B cell (primary cell): Measurements from ENCODE around the gene TRANK1. TPM values are rescaled to one million over a fixed set of nuclear protein-coding genes. Genes with fewer than 3 reads are reported as not detected.
"Not testable (repeated sequence)": the region's sequence is repeated elsewhere in the genome, so short reads cannot be mapped to it uniquely, and the experiment has no call there.

ENCODE experiments used
- ATAC-seq: fragments of 200-7000 bp; cut with Tn5 transposase; one replicate; pipeline ENCODE4 v1.10.0; 2021; ENCODE audit warnings: low read depth, mild to moderate bottlenecking, moderate number of reproducible peaks, moderate library complexity
- CTCF ChIA-PET: fragments of 350-600 bp; sonication (Branson Sonifier 250); formaldehyde crosslinking; loops from one replicate; lab custom pipeline; 2021; ENCODE audit warnings: antibody characterized with exemption, inconsistent platforms; lab: Charles Lee
- POLR2A ChIA-PET: fragments of 350-600 bp; sonication (Branson Sonifier 250); formaldehyde crosslinking; loops from one replicate; lab custom pipeline; 2021; ENCODE audit warnings: antibody characterized with exemption; lab: Charles Lee
- DNase-seq: peaks from one replicate; pipeline ENCODE4 v3.0.0; 2013
- H2AFZ ChIP-seq: 2 replicates; pipeline ENCODE4 v1.6.1; 2012; ENCODE audit warnings: mild to moderate bottlenecking, low read depth, low read length; ENCODE audit not compliant: insufficient read depth, poor library complexity, severe bottlenecking
- H3K27ac ChIP-seq, 2 donors: 1 replicate in 1 of 2; 2 replicates in 1 of 2; pipeline ENCODE4 v1.5.1; 2012 to 2013; ENCODE audit warnings: low read length in 2 of 2, mild to moderate bottlenecking in 2 of 2, moderate library complexity in 1 of 2
- H3K27me3 ChIP-seq, 4 experiments: fragments of 200-600 bp in 1 of 4; sonication (generic) in 1 of 4; replicated peaks in 1 of 4; 1 replicate in 2 of 4; 2 replicates in 2 of 4; pipeline versions ENCODE4 v1.6.1 to v1.7.0; 2013 to 2016; ENCODE audit warnings: low read length in 3 of 4, mild to moderate bottlenecking in 2 of 4, mixed read lengths in 1 of 4, moderate library complexity in 1 of 4; ENCODE audit not compliant: insufficient read depth in 4 of 4, control insufficient read depth in 3 of 4; ENCODE audit errors: control extremely low read depth in 1 of 4
- H3K36me3 ChIP-seq, 2 experiments: replicated peaks in 1 of 2; 1 replicate in 1 of 2; 2 replicates in 1 of 2; pipeline versions ENCODE4 v1.6.1 to v1.7.1; 2013; ENCODE audit warnings: low read length in 1 of 2; ENCODE audit not compliant: insufficient read depth in 2 of 2, control insufficient read depth in 1 of 2; ENCODE audit errors: control extremely low read depth in 1 of 2, extremely low read depth in 1 of 2
- H3K4me1 ChIP-seq, 2 donors: fragments of 200-600 bp in 1 of 2; sonication (generic) in 1 of 2; 1 replicate in 1 of 2; 2 replicates in 1 of 2; pipeline versions ENCODE4 v1.5.1 to v1.6.1; 2013 to 2017; ENCODE audit warnings: low read length in 2 of 2; ENCODE audit not compliant: control insufficient read depth in 2 of 2, insufficient read depth in 2 of 2
- H3K4me2 ChIP-seq: replicated peaks from 2 replicates; pipeline ENCODE3; 2012; ENCODE audit warnings: mild to moderate bottlenecking, low read depth, low read length; ENCODE audit not compliant: poor library complexity, severe bottlenecking
- H3K4me3 ChIP-seq, 5 experiments: fragments of 200-600 bp in 1 of 5; sonication (generic) in 1 of 5; 1 replicate in 3 of 5; 2 replicates in 2 of 5; pipeline versions ENCODE4 v1.5.1 to v1.7.0; 2011 to 2016; ENCODE audit warnings: low read length in 4 of 5, mild to moderate bottlenecking in 4 of 5, low read depth in 2 of 5, control low read depth in 1 of 5, moderate library complexity in 1 of 5; ENCODE audit not compliant: insufficient read depth in 1 of 5; ENCODE audit errors: control extremely low read depth in 1 of 5, extremely low read depth in 1 of 5
- H3K79me2 ChIP-seq: fragments of 200-600 bp; sonication (generic); one replicate; pipeline ENCODE4 v1.6.0; 2016; ENCODE audit warnings: low read length; ENCODE audit not compliant: control insufficient read depth, insufficient read depth
- H3K9ac ChIP-seq: fragments of 200-600 bp; sonication (generic); 2 replicates; pipeline ENCODE4 v1.6.1; 2017; ENCODE audit warnings: mild to moderate bottlenecking, low read length, moderate library complexity
- H3K9me3 ChIP-seq, 3 donors: one replicate each; pipeline versions ENCODE4 v1.6.1 to v1.7.1; 2013; ENCODE audit warnings: low read length in 2 of 3; ENCODE audit not compliant: control insufficient read depth in 2 of 3, insufficient read depth in 1 of 3; ENCODE audit errors: control extremely low read depth in 1 of 3
- H4K20me1 ChIP-seq: 2 replicates; pipeline ENCODE4 v1.6.0; 2012; ENCODE audit warnings: mild to moderate bottlenecking, low read length; ENCODE audit not compliant: insufficient read depth, control insufficient read depth, poor library complexity, severe bottlenecking
- H3K27ac Mint-ChIP-seq: one replicate; pipeline ENCODE4 v1.8.0; 2021; ENCODE audit warnings: mixed read lengths
- H3K27me3 Mint-ChIP-seq: one replicate; pipeline ENCODE4 v1.8.0; 2021; ENCODE audit warnings: mixed read lengths
- H3K4me1 Mint-ChIP-seq: one replicate; pipeline ENCODE4 v1.8.0; 2021; ENCODE audit warnings: mixed read lengths
- H3K4me3 Mint-ChIP-seq: one replicate; pipeline ENCODE4 v1.8.0; 2021; ENCODE audit warnings: mixed read lengths
- H3K9me3 Mint-ChIP-seq: one replicate; pipeline ENCODE4 v1.8.0; 2022; ENCODE audit warnings: mixed read lengths; ENCODE audit not compliant: insufficient read depth
- EZH2 ChIP-seq: IDR thresholded peaks from 2 replicates; pipeline ENCODE4 v1.6.1; 2012; ENCODE audit warnings: borderline replicate concordance, low read depth, mild to moderate bottlenecking, moderate library complexity, low read length; ENCODE audit not compliant: insufficient read depth, poor library complexity, severe bottlenecking
- WGBS: methylation state at CpG from one replicate; pipeline ENCODE4 v1.1.5; 2013; ENCODE audit warnings: missing lambda C conversion rate; ENCODE audit not compliant: insufficient coverage; 5-methylcytosine and 5-hydroxymethylcytosine counted together
- intact Hi-C: fragments of 100-400 bp; cut with micrococcal nuclease; formaldehyde crosslinking; loops from one replicate; pipeline ENCODE4 v1.10.0; 2022
- polyA plus RNA-seq: library from polyadenylated mRNA; depleted of rRNA; stranded (reverse); fragments of >200 nt; gene quantifications from 2 replicates; pipeline ENCODE4 v1.2.3, GENCODE V29; 2012
- total RNA-seq, 2 donors: library from RNA; stranded (reverse); fragments of 120-200 nt in 1 of 2; gene quantifications; 1 replicate in 1 of 2; 2 replicates in 1 of 2; pipeline versions ENCODE4 v1.2.3 to v1.2.4, GENCODE V29; 2013 to 2022
- TF ChIP-seq, protein P1 (sequence below): fragments of 200-600 bp; IDR thresholded peaks from one replicate; pipeline ENCODE4 v1.8.0; 2022; ENCODE audit warnings: antibody characterized with exemption, mild to moderate bottlenecking

Gene TRANK1
- total and polyA plus RNA-seq, 2 donors (not counting 1 experiment from before 2014, with no cell fraction given): 20.8 to 147 TPM

DNA sequence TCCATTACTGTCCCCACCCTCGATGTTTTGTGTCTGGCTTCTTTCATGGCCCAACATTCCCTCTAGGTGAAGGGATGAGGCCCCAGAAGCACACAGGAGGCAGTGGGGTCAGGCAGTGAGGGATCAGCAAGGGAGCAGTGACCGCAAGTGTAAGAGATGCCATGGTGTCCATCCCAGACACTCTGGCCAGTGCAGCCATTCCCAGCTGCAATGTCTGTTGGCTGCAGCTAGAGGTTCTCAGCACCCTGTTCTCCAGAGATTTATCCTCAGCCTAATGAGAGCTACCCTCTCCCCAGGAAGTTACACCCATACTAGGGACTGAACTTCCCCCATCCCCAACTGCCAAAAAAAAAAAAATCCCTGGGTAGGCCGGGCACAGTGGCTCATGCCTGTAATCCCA lies 40.2 kb downstream of the TRANK1 start:
- peaks cover 0 to 25% of the 10 kb centered on the region in 2 experiments for H3K36me3 ChIP-seq
- no peaks in the 10 kb centered on the region for H3K9me3 Mint-ChIP-seq
- no peak for TF ChIP-seq EZH2
- TF ChIP-seq, protein P1, sequence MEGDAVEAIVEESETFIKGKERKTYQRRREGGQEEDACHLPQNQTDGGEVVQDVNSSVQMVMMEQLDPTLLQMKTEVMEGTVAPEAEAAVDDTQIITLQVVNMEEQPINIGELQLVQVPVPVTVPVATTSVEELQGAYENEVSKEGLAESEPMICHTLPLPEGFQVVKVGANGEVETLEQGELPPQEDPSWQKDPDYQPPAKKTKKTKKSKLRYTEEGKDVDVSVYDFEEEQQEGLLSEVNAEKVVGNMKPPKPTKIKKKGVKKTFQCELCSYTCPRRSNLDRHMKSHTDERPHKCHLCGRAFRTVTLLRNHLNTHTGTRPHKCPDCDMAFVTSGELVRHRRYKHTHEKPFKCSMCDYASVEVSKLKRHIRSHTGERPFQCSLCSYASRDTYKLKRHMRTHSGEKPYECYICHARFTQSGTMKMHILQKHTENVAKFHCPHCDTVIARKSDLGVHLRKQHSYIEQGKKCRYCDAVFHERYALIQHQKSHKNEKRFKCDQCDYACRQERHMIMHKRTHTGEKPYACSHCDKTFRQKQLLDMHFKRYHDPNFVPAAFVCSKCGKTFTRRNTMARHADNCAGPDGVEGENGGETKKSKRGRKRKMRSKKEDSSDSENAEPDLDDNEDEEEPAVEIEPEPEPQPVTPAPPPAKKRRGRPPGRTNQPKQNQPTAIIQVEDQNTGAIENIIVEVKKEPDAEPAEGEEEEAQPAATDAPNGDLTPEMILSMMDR: no peak
- intact Hi-C loops: no loop called here
- H4K20me1 ChIP-seq: no peaks in the 10 kb centered on the region
- H3K4me1 Mint-ChIP-seq: peaks cover 82% of the 10 kb centered on the region
- POLR2A ChIA-PET: interaction anchor here (0.7 kb wide), 1 partner anchor 89 kb away, joined by 4 read pairs; the partner anchor contains the start of gene MLH1
- H3K9ac ChIP-seq: no peak overlapping the region
- no peaks in the 10 kb centered on the region for H3K9me3 ChIP-seq
- H3K27ac Mint-ChIP-seq: peak overlapping the region; percentile 79
- 100% methylated on average over 1 of the region's 3 CpGs for WGBS
- H2AFZ ChIP-seq: no peak overlapping the region
- ATAC-seq (no peak), DNase-seq (no peak)
- H3K79me2 ChIP-seq: peaks cover 84% of the 10 kb centered on the region
- peak overlapping the region; percentile 84 for H3K4me3 Mint-ChIP-seq
- H3K27ac ChIP-seq: peak overlapping the region in 1 of 2 donors; percentile 58
- H3K4me2 ChIP-seq: peak overlapping the region; percentile 23
- CTCF ChIA-PET: interaction anchor here (0.6 to 12.5 kb wide), 12 partner anchors 9 to 120 kb away, joined by 3 to 128 read pairs (median 4); partner anchors contain the start of genes EPM2AIP1, MLH1 and TRANK1
- H3K4me1 ChIP-seq: peaks cover 69 to 87% of the 10 kb centered on the region in 2 donors
- H3K27me3 Mint-ChIP-seq: no peaks in the 10 kb centered on the region
- no peaks in the 10 kb centered on the region for H3K27me3 ChIP-seq
- no peak overlapping the region for H3K4me3 ChIP-seq

DNA sequence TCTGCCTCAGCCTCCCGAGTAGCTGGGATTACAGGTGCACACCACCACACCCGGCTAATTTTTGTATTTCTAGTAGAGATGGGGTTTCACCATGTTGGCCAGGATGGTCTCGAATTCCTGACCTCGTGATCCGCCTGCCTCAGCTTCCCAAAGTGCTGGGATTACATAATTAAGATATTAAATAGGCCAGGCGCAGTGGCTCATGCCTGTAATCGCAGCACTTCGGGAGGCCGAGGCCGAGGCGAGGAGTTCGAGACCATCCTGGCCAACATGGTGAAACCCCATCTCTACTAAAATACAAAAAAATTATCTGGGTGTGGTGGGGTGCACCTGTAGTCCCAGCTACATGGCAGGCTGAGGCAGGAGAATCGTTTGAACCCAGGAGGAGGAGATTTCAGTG lies 40.8 kb downstream of the TRANK1 start:
- no CpG with 5 or more reads among the region's 13 CpGs for WGBS
- H3K9me3 Mint-ChIP-seq, H3K9me3 ChIP-seq, H3K27me3 ChIP-seq, intact Hi-C loops, H3K9ac ChIP-seq, H3K4me3 Mint-ChIP-seq, H3K4me2 ChIP-seq, DNase-seq, H4K20me1 ChIP-seq, H2AFZ ChIP-seq, H3K27me3 Mint-ChIP-seq, H3K4me3 ChIP-seq, ATAC-seq: not testable (repeated sequence)
- CTCF ChIA-PET: interaction anchor here (0.6 to 12.5 kb wide), 11 partner anchors 8 to 120 kb away, joined by 3 to 128 read pairs (median 4); partner anchors contain the start of genes EPM2AIP1 and MLH1
- POLR2A ChIA-PET: interaction anchor here (0.6 to 1.0 kb wide), 3 partner anchors 28 to 89 kb away, joined by 3 to 4 read pairs (median 3); partner anchors contain the start of gene MLH1
- Histone ChIP-seq H3K4me1 (peaks cover 64 to 87% of the 10 kb centered on the region in 2 donors), H3K27ac (peak overlapping the region in 1 of 2 donors; percentile 92), H3K79me2 (peaks cover 84% of the 10 kb centered on the region), H3K36me3 (peaks cover 1 to 31% of the 10 kb centered on the region in 2 experiments)
- H3K4me1 Mint-ChIP-seq: peaks cover 85% of the 10 kb centered on the region
- peak overlapping the region; percentile 83 for H3K27ac Mint-ChIP-seq
